Measurements from ENCODE around the gene EID2B. TPM values are rescaled to one million over a fixed set of nuclear protein-coding genes. Genes with fewer than 3 reads are reported as not detected.
A peak's percentile ranks its signal among the peaks of the same experiment; 100 is the strongest.

Gene EID2B
- total RNA-seq, 2 donors from 2014 or later: 2.8 to 3.2 TPM

- peaks cover 47% of the 10 kb centered on the region for H3K27me3 Mint-ChIP-seq
Observed at GRCh38 chr19:39499932-39500331, 32.7 kb downstream of the EID2B start.

DNA sequence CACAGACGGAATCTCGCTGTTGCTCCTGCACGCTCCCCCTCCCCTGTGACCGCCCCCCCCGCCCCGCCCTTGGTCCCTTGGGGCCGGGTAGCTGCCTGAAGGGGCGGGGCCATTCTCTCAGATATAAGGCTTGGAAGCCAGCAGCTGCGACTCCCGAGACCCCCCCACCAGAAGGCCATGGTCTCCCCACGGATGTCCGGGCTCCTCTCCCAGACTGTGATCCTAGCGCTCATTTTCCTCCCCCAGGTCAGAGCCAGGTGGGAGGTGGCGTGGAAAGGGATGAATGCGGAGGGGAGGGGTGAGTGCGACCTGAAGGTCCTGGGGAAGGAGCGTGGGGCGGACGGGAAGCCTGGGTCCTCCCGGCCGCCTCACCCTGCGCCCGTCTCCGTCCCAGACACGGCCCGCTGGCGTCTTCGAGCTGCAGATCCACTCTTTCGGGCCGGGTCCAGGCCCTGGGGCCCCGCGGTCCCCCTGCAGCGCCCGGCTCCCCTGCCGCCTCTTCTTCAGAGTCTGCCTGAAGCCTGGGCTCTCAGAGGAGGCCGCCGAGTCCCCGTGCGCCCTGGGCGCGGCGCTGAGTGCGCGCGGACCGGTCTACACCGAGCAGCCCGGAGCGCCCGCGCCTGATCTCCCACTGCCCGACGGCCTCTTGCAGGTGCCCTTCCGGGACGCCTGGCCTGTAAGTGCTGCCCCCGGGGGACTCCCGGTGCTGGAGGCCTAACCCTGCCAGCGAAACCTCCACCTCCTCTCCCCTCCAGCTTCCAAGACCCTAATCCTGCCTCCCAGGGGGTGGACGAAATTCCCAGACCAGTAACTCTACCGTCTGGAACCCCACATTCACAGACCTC lies 33.6 kb downstream of the EID2B start, which contains the start of gene DLL3:
DLL3 (plus strand) TSS at position 150 of the 845 bp plus-strand sequence; CDS start at position 178, 28 bp downstream.
- peaks cover 7% of the 10 kb centered on the region for H3K4me1 Mint-ChIP-seq
- no peak for ATAC-seq (replicated peaks)
- no peaks in the 10 kb centered on the region for H3K9me3 Mint-ChIP-seq
- H3K27me3 Mint-ChIP-seq: peaks cover 38% of the 10 kb centered on the region
- H3K27ac Mint-ChIP-seq: no peak within 1 kb of the TSS
- peak within 1 kb of the TSS; percentile 56 for H3K4me3 Mint-ChIP-seq
- H3K36me3 Mint-ChIP-seq (ENCODE audit: low read depth): no peaks in the 10 kb centered on the region

More at GRCh38 chr19:39499932-39500331, 32.7 kb downstream of the EID2B start:
- no peak for ATAC-seq (replicated peaks)
- H3K36me3 Mint-ChIP-seq (ENCODE audit: low read depth): no peaks in the 10 kb centered on the region
- no peaks in the 10 kb centered on the region for H3K9me3 Mint-ChIP-seq
- H3K4me3 Mint-ChIP-seq: peak overlapping the region; percentile 50
- peaks cover 7% of the 10 kb centered on the region for H3K4me1 Mint-ChIP-seq
- H3K27ac Mint-ChIP-seq: no peak overlapping the region

GRCh38 chr19:39497996-39498797 lies 34.5 kb downstream of the EID2B start:
- Mint-ChIP-seq H3K27ac (no peak overlapping the region), H3K36me3 (ENCODE audit: low read depth) (no peaks in the 10 kb centered on the region), H3K9me3 (no peaks in the 10 kb centered on the region), H3K4me1 (peaks cover 7% of the 10 kb centered on the region), H3K4me3 (peak overlapping the region; percentile 56), H3K27me3 (peaks cover 33% of the 10 kb centered on the region)
- peak; percentile 46 for ATAC-seq (replicated peaks)

GRCh38 chr19:39497701-39497995 lies 35.0 kb downstream of the EID2B start:
- peaks cover 7% of the 10 kb centered on the region for H3K4me1 Mint-ChIP-seq
- no peak for ATAC-seq (replicated peaks)
- no peaks in the 10 kb centered on the region for H3K36me3 Mint-ChIP-seq (ENCODE audit: low read depth)
- no peaks in the 10 kb centered on the region for H3K9me3 Mint-ChIP-seq
- peak overlapping the region; percentile 56 for H3K4me3 Mint-ChIP-seq
- H3K27me3 Mint-ChIP-seq: peaks cover 33% of the 10 kb centered on the region
- no peak overlapping the region for H3K27ac Mint-ChIP-seq

GRCh38 chr19:39496063-39496462 lies 36.6 kb downstream of the EID2B start:
- Mint-ChIP-seq H3K36me3 (ENCODE audit: low read depth) (no peaks in the 10 kb centered on the region), H3K9me3 (no peaks in the 10 kb centered on the region), H3K27me3 (peaks cover 28% of the 10 kb centered on the region), H3K4me3 (no peak overlapping the region), H3K27ac (no peak overlapping the region), H3K4me1 (peaks cover 7% of the 10 kb centered on the region)
- no peak for ATAC-seq (replicated peaks)

GRCh38 chr19:39494661-39495060 lies 38.0 kb downstream of the EID2B start:
- Mint-ChIP-seq H3K27me3 (peaks cover 18% of the 10 kb centered on the region), H3K9me3 (no peaks in the 10 kb centered on the region), H3K4me1 (peaks cover 7% of the 10 kb centered on the region), H3K36me3 (ENCODE audit: low read depth) (peaks cover 10% of the 10 kb centered on the region), H3K4me3 (no peak overlapping the region), H3K27ac (no peak overlapping the region)
- no peak for ATAC-seq (replicated peaks)

GRCh38 chr19:39492788-39493187 lies 39.9 kb downstream of the EID2B start:
- H3K9me3 Mint-ChIP-seq: no peaks in the 10 kb centered on the region
- H3K4me1 Mint-ChIP-seq: no peaks in the 10 kb centered on the region
- no peak overlapping the region for H3K4me3 Mint-ChIP-seq
- peaks cover 7% of the 10 kb centered on the region for H3K27me3 Mint-ChIP-seq
- ATAC-seq (replicated peaks): no peak
- no peak overlapping the region for H3K27ac Mint-ChIP-seq
- peaks cover 29% of the 10 kb centered on the region for H3K36me3 Mint-ChIP-seq (ENCODE audit: low read depth)

DNA sequence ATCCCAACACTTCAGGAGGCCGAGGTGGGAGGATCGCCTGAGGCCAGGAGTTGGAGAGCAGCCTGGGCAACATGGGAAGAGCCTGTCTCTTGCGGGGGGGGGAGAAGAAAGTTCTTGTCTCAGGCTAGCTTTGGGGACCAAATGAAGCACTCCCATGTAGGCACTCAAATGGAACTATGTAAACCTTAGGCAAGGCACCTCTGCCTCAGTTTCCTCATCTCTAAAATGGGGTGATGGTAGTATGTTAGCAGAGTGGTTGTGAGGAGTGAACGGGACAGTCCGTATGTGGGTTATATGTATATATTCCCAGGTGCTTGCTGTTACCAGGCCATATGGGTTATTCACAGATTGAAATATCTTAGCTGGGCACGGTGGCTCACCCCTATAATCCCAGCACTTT lies 40.4 kb downstream of the EID2B start:
- Mint-ChIP-seq H3K27ac (no peak overlapping the region), H3K4me1 (no peaks in the 10 kb centered on the region), H3K27me3 (peaks cover 7% of the 10 kb centered on the region), H3K9me3 (no peaks in the 10 kb centered on the region), H3K36me3 (ENCODE audit: low read depth) (peaks cover 32% of the 10 kb centered on the region), H3K4me3 (no peak overlapping the region)
- ATAC-seq (replicated peaks): no peak

DNA sequence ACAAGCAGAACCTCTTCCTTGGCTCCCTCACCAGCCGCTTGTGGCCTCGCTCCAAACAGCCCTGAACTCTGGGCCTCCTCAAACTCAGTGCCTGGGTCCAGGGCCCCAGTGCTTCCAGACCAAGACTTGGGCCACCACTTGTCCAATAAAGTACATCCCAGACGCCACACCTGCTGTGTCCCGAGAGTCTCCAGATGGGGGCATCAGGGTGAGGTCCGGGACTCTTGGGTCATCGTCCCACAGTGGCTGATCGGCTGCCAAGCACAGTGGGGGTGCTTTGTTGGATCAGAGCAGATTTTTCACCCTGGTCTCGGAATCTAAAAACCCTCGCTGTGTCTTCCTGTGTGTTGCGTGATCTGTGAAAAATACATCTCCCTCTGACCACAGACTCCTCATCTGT lies 42.9 kb downstream of the EID2B start:
- ATAC-seq (replicated peaks): no peak
- Mint-ChIP-seq H3K4me1 (no peaks in the 10 kb centered on the region), H3K4me3 (no peak overlapping the region), H3K9me3 (no peaks in the 10 kb centered on the region), H3K27me3 (no peaks in the 10 kb centered on the region), H3K36me3 (ENCODE audit: low read depth) (peaks cover 55% of the 10 kb centered on the region), H3K27ac (no peak overlapping the region)

DNA sequence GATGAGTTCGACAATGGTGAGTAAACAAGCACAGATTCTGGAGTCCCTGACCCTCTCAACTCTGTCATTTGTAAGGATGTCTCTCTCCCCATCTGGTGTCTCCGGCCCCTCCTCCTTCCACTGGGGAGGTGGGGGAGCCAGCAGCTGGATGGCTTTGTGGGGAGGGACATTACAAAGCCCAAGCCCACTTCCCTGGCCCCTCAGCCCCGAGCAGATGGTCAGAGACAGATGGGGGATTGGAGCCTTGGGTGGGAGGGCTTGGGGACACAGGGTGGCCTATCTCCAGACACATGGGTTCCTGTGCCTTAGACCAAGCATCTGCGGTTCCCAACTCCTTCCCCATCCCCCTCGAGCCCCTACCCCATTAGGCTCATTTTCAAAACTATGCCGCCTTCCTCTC lies 49.5 kb downstream of the EID2B start:
- ATAC-seq (replicated peaks): no peak
- peaks cover 59% of the 10 kb centered on the region for H3K36me3 Mint-ChIP-seq (ENCODE audit: low read depth)
- H3K27ac Mint-ChIP-seq: no peak overlapping the region
- peak overlapping the region; percentile 89 for H3K4me3 Mint-ChIP-seq
- H3K9me3 Mint-ChIP-seq: no peaks in the 10 kb centered on the region
- H3K27me3 Mint-ChIP-seq: no peaks in the 10 kb centered on the region
- peaks cover 18% of the 10 kb centered on the region for H3K4me1 Mint-ChIP-seq

GRCh38 chr19:39481676-39482075 lies 51.0 kb downstream of the EID2B start:
- Mint-ChIP-seq H3K4me1 (peaks cover 18% of the 10 kb centered on the region), H3K4me3 (peak overlapping the region; percentile 89), H3K9me3 (no peaks in the 10 kb centered on the region), H3K27me3 (no peaks in the 10 kb centered on the region), H3K27ac (peak overlapping the region; percentile 97), H3K36me3 (ENCODE audit: low read depth) (peaks cover 59% of the 10 kb centered on the region)
- no peak for ATAC-seq (replicated peaks)

DNA sequence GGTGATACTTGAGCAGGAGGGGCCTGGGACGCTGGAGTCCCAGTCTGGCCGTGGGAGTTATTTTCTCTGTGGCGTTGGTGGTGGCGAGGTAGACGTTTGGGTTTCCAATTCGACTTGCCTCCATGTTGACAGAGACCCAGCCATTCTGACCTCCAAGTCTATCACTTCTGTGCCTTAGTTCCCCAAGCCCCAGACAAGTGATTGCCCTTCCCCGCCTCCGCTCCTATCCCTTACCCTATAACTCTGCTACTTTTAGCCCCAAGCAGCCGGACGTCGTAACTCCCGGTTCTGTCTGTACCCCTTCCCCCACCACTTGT lies 51.5 kb downstream of the EID2B start:
- no peaks in the 10 kb centered on the region for H3K9me3 Mint-ChIP-seq
- peak overlapping the region; percentile 97 for H3K27ac Mint-ChIP-seq
- peak overlapping the region; percentile 89 for H3K4me3 Mint-ChIP-seq
- ATAC-seq (replicated peaks): no peak
- peaks cover 58% of the 10 kb centered on the region for H3K36me3 Mint-ChIP-seq (ENCODE audit: low read depth)
- no peaks in the 10 kb centered on the region for H3K27me3 Mint-ChIP-seq
- peaks cover 18% of the 10 kb centered on the region for H3K4me1 Mint-ChIP-seq
